IPS DF 6.9 (cell line): ENCODE data around the gene FAM168B.

ENCODE experiments used
- DNase-seq: peaks from one replicate; pipeline ENCODE4 v3.0.0-alpha.2; 2013; ENCODE audit warnings: low read depth, low spot score
- H3K27ac ChIP-seq: one replicate; pipeline ENCODE4 v1.5.1; 2013; ENCODE audit warnings: low read length, control low read depth
- H3K27me3 ChIP-seq: 2 replicates; pipeline ENCODE4 v1.6.1; 2013; ENCODE audit warnings: mild to moderate bottlenecking, low read length; ENCODE audit not compliant: control insufficient read depth, insufficient read depth
- H3K36me3 ChIP-seq: 2 replicates; pipeline ENCODE4 v1.6.1; 2013; ENCODE audit warnings: low read length; ENCODE audit not compliant: control insufficient read depth, insufficient read depth
- H3K4me1 ChIP-seq: 2 replicates; pipeline ENCODE4 v1.6.1; 2013; ENCODE audit warnings: low read length; ENCODE audit not compliant: control insufficient read depth, insufficient read depth
- H3K4me3 ChIP-seq: 2 replicates; pipeline ENCODE4 v1.5.1; 2013; ENCODE audit warnings: mild to moderate bottlenecking, low read length
- H3K9me3 ChIP-seq: 2 replicates; pipeline ENCODE4 v1.6.1; 2013; ENCODE audit warnings: low read length, inconsistent platforms; ENCODE audit not compliant: control insufficient read depth, insufficient read depth
- WGBS: extraction: QIAGEN DNeasy Blood & Tissue Kit; methylation state at CpG from one replicate; pipeline ENCODE4 v1.1.7; 2013; ENCODE audit warnings: mixed read lengths, missing lambda C conversion rate; ENCODE audit not compliant: insufficient read length, insufficient coverage; 5-methylcytosine and 5-hydroxymethylcytosine counted together

Gene FAM168B

DNA sequence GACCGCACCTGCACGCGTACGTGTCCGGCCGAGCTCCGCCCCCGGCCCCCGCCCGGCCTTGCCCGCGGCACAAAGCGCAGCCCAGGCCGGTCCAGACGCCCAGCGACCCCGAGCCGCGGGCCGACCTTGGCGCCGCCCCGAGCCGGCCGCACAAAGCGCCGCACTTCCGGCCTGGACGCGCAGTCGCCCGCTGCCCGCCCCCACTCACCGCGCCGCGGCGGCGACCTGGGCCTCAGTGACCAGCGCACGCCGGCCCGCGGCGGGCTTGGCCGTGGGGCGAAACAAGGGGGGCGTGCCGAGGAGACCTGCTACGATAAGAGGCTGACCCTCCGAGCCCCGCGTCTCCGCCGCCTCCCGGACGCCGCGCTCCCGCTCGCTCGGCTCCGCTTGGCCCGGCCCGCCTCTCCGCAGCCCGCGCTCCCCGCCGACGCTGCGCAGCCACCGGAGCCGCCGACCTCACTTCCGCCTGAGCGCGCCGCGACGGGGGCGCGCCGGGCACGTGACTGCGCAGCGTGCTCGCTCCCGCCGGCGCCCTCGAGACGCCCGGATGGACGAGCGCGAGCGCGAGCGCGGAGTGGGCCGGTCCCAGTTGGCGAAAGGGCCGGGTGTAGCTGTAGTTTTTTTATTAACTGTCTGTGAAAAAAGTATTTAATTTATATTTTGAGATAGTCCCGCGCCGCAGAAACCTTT lies at the start of gene FAM168B:
Gene FAM168B, minus strand, starts transcription at position 455 of the 690 bp plus-strand sequence. CDS start 10,814 bp downstream, outside the sequence.
- DNase-seq = peak; percentile 54
- Histone ChIP-seq H3K9me3 (no peaks in the 10 kb centered on the region), H3K4me1 (no peaks in the 10 kb centered on the region), H3K36me3 (no peaks in the 10 kb centered on the region), H3K4me3 (peak within 1 kb of the TSS; percentile 94), H3K27me3 (no peaks in the 10 kb centered on the region), H3K27ac (no peak within 1 kb of the TSS)
- no CpG with 5 or more reads among the region's 107 CpGs for WGBS

- no peak overlapping the region for H3K4me3 ChIP-seq
- no peak for DNase-seq
- peaks cover 14% of the 10 kb centered on the region; the same call in 1 of the 2 replicates for H3K36me3 ChIP-seq
- H3K27ac ChIP-seq = no peak overlapping the region
- H3K9me3 ChIP-seq = no peaks in the 10 kb centered on the region
- H3K4me1 ChIP-seq = no peaks in the 10 kb centered on the region
- H3K27me3 ChIP-seq = no peaks in the 10 kb centered on the region
- WGBS = no CpG with 5 or more reads among the region's 5 CpGs
Observed at GRCh38 chr2:131142849-131143248, 49.6 kb upstream of the FAM168B start.

DNA sequence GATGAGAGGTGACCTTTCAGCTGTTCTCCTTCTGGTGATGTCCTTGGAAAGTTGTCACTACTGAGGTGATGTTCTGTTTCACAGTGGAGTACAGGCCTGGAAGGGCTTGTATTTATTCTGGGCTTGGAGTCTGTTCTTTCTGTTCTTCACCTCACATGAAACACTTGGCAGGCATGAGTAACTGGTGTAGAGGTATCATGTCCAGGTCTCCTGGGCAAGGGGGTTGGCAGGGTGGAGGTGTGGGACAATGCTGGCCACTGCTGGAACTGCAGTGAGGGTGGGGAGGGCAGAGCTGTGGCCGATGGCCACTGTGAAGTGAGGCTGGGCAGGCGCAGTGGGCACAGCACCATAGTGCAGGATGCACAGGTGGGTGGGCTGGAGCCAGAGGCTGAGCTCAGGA lies 47.3 kb upstream of the FAM168B start:
- H3K27ac ChIP-seq = no peak overlapping the region
- WGBS = no CpG with 5 or more reads among the region's 2 CpGs
- no peak overlapping the region for H3K4me3 ChIP-seq
- no peak for DNase-seq
- H3K9me3 ChIP-seq = no peaks in the 10 kb centered on the region
- peaks cover 12% of the 10 kb centered on the region; the same call in 1 of the 2 replicates for H3K36me3 ChIP-seq
- H3K27me3 ChIP-seq = no peaks in the 10 kb centered on the region
- H3K4me1 ChIP-seq = no peaks in the 10 kb centered on the region

DNA sequence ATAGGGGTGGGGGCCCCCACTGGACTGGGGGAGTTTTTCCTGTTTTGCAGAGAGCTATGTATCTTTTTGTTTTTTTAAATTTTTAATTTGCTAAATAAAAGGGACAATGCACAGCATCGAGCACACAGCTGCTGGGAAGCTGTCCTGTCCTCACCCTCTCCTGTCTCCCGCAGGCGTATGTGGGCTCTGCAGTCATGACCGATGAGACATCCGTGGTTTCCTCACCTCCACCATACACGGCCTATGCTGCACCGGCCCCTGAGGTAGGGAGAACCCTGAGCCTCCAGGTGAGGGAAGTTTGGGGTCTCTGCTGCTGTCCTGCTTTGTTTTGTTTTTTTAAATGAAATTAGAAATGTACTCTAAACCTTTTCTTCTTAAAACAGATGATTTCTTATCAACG lies 39.5 kb upstream of the FAM168B start:
- Histone ChIP-seq H3K9me3 (no peaks in the 10 kb centered on the region), H3K4me1 (no peaks in the 10 kb centered on the region), H3K36me3 (peaks cover 6% of the 10 kb centered on the region; the same call in 1 of the 2 replicates), H3K27ac (no peak overlapping the region), H3K4me3 (no peak overlapping the region), H3K27me3 (no peaks in the 10 kb centered on the region)
- WGBS = no CpG with 5 or more reads among the region's 8 CpGs
- no peak for DNase-seq

- H3K4me1 ChIP-seq = no peaks in the 10 kb centered on the region
- H3K9me3 ChIP-seq = no peaks in the 10 kb centered on the region
- no CpG with 5 or more reads among the region's 2 CpGs for WGBS
- DNase-seq = no peak
- no peak overlapping the region for H3K27ac ChIP-seq
- H3K27me3 ChIP-seq = no peaks in the 10 kb centered on the region; the same call in 1 of the 2 replicates
- peaks cover 8% of the 10 kb centered on the region; the same call in 1 of the 2 replicates for H3K36me3 ChIP-seq
- no peak overlapping the region for H3K4me3 ChIP-seq
Observed at GRCh38 chr2:131130298-131130596, 37.0 kb upstream of the FAM168B start.

- Histone ChIP-seq H3K27me3 (no peaks in the 10 kb centered on the region; the same call in 1 of the 2 replicates), H3K27ac (no peak overlapping the region), H3K4me3 (no peak overlapping the region), H3K4me1 (no peaks in the 10 kb centered on the region; the same call in 1 of the 2 replicates), H3K36me3 (peaks cover 8% of the 10 kb centered on the region; the same call in 1 of the 2 replicates), H3K9me3 (no peaks in the 10 kb centered on the region)
- DNase-seq = no peak
- no CpG with 5 or more reads among the region's 3 CpGs for WGBS
Observed at GRCh38 chr2:131127981-131128380, 34.7 kb upstream of the FAM168B start.

GRCh38 chr2:131127076-131127475 lies 33.8 kb upstream of the FAM168B start:
- no peaks in the 10 kb centered on the region; the same call in 1 of the 2 replicates for H3K4me1 ChIP-seq
- peaks cover 8% of the 10 kb centered on the region; the same call in 1 of the 2 replicates for H3K36me3 ChIP-seq
- H3K4me3 ChIP-seq = no peak overlapping the region
- H3K27me3 ChIP-seq = no peaks in the 10 kb centered on the region; the same call in 1 of the 2 replicates
- no CpG with 5 or more reads among the region's 3 CpGs for WGBS
- H3K27ac ChIP-seq = no peak overlapping the region
- DNase-seq = no peak
- no peaks in the 10 kb centered on the region for H3K9me3 ChIP-seq

DNA sequence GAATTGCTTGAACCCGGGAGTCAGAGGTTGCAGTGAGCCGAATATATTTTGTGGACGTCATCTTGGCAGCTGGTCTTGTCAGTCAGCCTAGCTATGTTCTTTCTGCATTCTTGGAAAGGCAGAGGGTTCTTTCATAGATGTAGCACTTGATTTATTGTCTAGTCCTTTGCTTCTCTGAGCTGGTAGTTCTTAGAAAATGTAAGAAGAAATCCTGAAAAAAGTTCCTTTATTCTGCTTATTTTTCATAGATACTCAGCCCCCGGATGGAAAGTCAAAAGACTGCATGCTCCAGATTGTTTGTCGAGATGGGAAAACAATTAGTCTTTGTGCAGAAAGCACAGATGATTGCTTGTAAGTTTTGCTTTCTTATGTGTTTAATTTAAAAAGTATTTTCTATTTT lies 33.2 kb upstream of the FAM168B start:
- Histone ChIP-seq H3K27ac (no peak overlapping the region), H3K4me3 (no peak overlapping the region), H3K4me1 (no peaks in the 10 kb centered on the region; the same call in 1 of the 2 replicates), H3K9me3 (no peaks in the 10 kb centered on the region), H3K36me3 (peaks cover 8% of the 10 kb centered on the region; the same call in 1 of the 2 replicates), H3K27me3 (no peaks in the 10 kb centered on the region; the same call in 1 of the 2 replicates)
- DNase-seq = no peak
- no CpG with 5 or more reads among the region's 5 CpGs for WGBS

- WGBS = no CpG with 5 or more reads among the region's 7 CpGs
- no peak for DNase-seq
- Histone ChIP-seq H3K4me3 (no peak overlapping the region), H3K27me3 (no peaks in the 10 kb centered on the region; the same call in 1 of the 2 replicates), H3K9me3 (no peaks in the 10 kb centered on the region; the same call in 1 of the 2 replicates), H3K4me1 (no peaks in the 10 kb centered on the region; the same call in 1 of the 2 replicates), H3K36me3 (peaks cover 2% of the 10 kb centered on the region; the same call in 1 of the 2 replicates), H3K27ac (no peak overlapping the region)
Observed at GRCh38 chr2:131125195-131125757, 32.0 kb upstream of the FAM168B start.

DNA sequence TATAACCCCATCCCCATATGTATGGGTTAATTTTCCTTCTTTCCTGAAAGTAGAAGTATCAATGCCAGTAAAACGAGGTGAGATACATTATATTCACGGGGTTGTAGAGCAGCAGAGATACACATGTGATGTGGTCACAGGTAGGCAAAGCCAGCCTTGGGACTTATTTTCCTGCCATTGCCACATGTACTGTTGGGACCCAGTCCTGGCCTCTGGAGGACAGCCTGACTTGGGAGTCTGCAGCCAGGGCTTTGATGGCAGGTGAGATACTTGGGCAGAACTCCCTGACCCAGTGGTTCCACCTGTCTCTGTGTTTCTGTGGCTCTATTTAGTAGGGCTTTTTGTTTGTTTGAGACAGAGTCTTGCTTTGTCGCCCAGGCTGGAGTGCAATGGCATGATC lies 29.9 kb upstream of the FAM168B start:
- Histone ChIP-seq H3K36me3 (peaks cover 2% of the 10 kb centered on the region; the same call in 1 of the 2 replicates), H3K27ac (no peak overlapping the region), H3K4me3 (no peak overlapping the region), H3K27me3 (no peaks in the 10 kb centered on the region; the same call in 1 of the 2 replicates), H3K4me1 (no peaks in the 10 kb centered on the region; the same call in 1 of the 2 replicates), H3K9me3 (no peaks in the 10 kb centered on the region; the same call in 1 of the 2 replicates)
- DNase-seq = no peak
- no CpG with 5 or more reads among the region's 3 CpGs for WGBS
